Activated CD8-positive, alpha-beta memory T cell treated with anti-CD3 and anti-CD28 coated beads, Interleukin-2, amount 50 U/mL, for 1 hour (primary cell): Measurements from ENCODE around the gene DRAXIN.

Experiments used
- DNase-seq: peaks from one replicate; pipeline ENCODE4 v3.0.0-alpha.2; 2020; ENCODE audit errors: extremely low read depth

Gene DRAXIN

DNA sequence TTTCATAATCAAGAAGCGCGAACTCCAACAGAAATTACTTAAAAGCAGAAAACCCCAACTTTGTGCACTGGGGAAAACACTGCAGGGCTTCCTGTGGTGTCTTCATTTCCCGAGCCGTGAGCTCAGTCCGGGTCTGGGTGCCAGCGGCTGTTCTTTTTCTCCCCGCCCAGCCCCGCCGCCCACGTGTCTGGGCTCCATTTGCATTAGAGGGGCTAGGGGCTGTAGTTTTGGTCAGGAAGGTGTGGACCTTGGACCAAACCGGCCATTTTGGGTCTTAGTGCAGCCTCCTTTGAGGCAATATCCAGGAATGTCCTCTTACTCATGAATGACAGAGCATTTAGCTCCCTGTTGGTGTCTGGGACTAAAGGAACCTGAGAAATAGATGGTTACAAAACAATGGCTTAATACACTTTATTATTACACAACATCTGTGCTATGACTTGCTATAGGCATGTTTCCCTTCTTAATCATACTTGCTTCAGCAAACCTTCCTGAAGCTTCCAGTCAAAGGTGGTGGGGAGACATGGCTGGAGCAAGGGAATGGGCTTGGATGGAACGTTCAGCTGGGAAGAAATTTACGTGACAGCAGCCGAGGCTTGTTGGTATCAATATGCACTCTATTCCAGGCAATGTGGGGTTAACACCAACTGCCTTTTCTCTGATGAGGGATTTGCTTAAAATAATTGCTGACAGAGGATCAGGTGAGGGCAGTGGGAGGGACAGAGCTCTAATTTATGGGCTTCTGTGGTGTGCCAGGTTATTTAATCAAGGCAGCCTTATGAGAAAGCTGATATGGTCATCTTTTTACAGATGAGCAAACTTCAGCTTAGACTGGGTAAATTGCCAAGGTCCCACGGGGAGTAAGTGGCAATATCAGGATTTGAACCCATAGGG lies 45.5 kb downstream of the DRAXIN start:
- DNase-seq, result no peak

GRCh38 chr1:11738096-11738495 lies 46.6 kb downstream of the DRAXIN start:
- no peak for DNase-seq

- no peak for DNase-seq
Observed at GRCh38 chr1:11738783-11739182, 47.3 kb downstream of the DRAXIN start.

- DNase-seq, result no peak
Observed at GRCh38 chr1:11740258-11741192, 49.0 kb downstream of the DRAXIN start.

DNA sequence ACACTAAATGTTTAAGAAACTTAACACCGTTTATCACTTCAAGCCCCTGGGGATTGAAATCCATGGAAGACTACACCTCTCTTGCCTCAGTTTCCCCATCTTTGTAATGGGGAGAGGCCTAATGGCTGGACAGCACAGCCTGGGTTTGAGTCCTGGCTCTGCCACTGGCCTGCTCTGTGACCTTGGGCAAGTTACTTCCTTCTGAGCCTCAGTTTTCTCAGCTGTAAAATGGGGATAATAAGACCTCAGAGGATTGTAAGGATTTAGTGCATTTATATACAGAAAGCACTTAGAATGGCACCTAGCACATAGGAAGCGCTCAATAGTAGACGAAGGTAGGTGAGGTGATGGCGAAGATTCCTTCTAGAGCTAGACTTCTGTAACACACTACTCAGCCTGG lies 50.0 kb downstream of the DRAXIN start:
- DNase-seq, result no peak

- DNase-seq, result no peak
Observed at GRCh38 chr1:11741919-11742558, 50.5 kb downstream of the DRAXIN start.

DNA sequence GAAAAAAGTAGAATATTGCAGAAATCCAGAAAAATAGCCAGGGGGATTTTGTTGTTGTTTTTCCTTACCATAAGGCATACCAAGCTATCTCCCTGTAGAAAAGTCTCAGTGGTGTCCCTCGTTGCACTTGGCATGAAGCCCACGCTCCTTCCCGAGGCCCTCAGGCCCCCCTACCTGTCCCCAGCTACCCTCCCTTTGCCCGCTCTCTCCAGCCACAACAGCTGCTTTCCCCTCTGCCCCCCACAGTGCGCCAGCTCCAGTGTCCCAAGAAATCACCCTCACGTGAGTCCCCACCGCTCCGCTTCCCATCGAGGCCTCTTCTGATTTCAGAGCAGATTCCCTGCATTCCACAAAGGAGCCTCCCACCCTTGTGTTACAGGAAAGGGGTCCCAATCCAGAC lies 52.8 kb downstream of the DRAXIN start:
- no peak for DNase-seq

- no peak for DNase-seq
Observed at GRCh38 chr1:11746092-11746491, 54.6 kb downstream of the DRAXIN start.

GRCh38 chr1:11746795-11747487 lies 55.4 kb downstream of the DRAXIN start:
- DNase-seq, result no peak

- DNase-seq, result no peak
Observed at GRCh38 chr1:11748294-11749202, 57.0 kb downstream of the DRAXIN start.

- no peak for DNase-seq
Observed at GRCh38 chr1:11749203-11749689, 57.7 kb downstream of the DRAXIN start.

DNA sequence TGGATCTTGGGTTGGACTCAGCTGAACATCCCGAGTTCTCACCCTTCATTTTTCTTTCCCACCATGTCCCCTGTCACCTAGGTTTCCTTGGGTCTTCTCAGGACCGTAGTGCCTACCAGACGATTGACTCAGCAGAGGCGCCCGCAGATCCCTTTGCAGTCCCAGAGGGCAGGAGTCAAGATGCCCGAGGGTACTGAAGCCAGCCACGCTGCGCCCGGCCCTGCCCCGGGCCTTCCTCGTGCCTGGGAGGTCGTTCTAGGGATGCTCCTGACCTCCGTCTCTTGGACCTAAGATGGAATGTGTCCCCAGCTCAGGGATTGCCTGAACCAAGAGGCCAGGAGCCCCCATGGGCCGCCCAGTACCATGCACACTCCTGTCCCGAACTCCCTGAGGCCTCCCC lies 58.5 kb downstream of the DRAXIN start:
- no peak for DNase-seq

DNA sequence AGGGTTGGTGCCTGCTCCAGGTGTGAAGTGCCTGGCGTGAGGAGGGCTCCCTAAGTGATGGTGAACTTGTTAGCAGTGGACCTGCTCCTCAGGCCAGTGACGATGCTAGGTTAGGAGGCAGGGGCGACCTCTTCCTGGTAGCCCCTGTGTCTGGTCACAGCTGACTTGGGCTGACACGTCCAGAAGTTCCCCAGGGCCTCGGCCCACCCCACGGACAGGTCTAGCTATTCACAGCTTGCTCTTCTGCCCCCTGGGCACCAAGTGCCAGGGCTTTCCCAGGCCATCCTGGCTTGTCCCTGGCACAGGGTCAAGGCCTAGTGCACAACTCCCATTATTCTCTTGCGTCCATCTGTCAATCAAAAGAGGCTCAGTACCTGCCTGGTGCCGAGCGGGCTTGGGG lies 59.6 kb downstream of the DRAXIN start:
- no peak for DNase-seq

- DNase-seq, result no peak
Observed at GRCh38 chr1:11752359-11753088, 61.0 kb downstream of the DRAXIN start.

GRCh38 chr1:11753555-11754208 lies 62.2 kb downstream of the DRAXIN start:
- no peak for DNase-seq

DNA sequence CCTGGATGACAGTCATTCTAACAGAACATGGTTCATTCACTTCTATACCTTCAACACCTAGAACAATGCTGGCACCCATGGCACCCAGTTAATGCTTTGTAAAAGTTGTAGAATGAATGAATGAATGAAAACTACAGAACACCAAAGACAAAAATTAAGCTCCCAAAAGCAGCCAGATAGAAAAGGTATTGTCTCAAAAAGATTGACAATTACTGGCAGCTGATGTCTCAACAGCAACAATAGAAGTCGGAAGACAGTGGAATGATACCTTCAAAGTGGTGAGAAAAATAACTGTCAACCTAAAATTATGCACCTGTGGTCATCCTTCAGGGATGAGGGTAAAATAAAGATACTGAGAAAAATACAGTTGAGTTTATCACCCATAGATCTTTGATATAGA lies 65.5 kb downstream of the DRAXIN start:
- DNase-seq, result no peak

GRCh38 chr1:11759791-11760190 lies 68.3 kb downstream of the DRAXIN start:
- DNase-seq, result no peak

DNA sequence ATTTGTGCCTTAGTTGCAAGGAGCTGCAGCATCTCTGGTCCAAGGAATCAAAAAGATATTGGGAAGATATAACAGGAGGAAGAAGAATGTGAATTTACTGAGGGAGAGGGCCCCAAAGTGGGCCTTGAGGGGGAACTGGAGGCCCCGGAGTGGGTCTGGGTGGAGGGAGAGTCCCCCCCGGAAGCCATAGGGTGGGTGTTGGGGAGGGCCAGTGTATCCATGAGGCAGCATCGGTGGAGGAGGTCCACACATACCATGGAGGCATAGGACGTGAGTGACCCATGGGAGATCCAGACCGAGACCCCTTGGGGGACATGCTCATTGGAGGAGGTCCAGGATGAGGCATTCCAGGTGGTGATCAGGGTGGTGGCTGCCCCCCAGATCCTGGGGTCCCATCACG lies 69.8 kb downstream of the DRAXIN start:
- DNase-seq, result no peak

- no peak for DNase-seq
Observed at GRCh38 chr1:11761988-11762406, 70.5 kb downstream of the DRAXIN start, which contains the start of gene C1orf167. TSS of gene C1orf167 (plus strand) at chr1:11762193. CDS start at chr1:11764401, 2,208 bp downstream.
